Liver (tissue), 3 donors: ENCODE results near the gene ZBP1.

Experiments
- CTCF ChIP-seq: fragments of 150-350 bp; IDR thresholded peaks from 2 replicates; pipeline ENCODE4 v1.5.1; 2017; ENCODE audit warnings: improper control_type of control experiment, low read depth, low read length; ENCODE audit not compliant: missing input control
- MAX ChIP-seq: IDR thresholded peaks from 2 replicates; pipeline ENCODE4 v1.6.1; 2016; ENCODE audit warnings: antibody characterized with exemption
- RAD21 ChIP-seq, 2 donors: IDR thresholded peaks; 2 replicates each; pipeline ENCODE4 v1.6.1; 2016; ENCODE audit warnings: antibody characterized with exemption in 2 of 2, mild to moderate bottlenecking in 2 of 2
- SP1 ChIP-seq: IDR thresholded peaks from 2 replicates; pipeline ENCODE4 v1.6.1; 2018; ENCODE audit warnings: antibody characterized with exemption, mild to moderate bottlenecking
- donor health status: healthy.
- donor health status: healthy.

GRCh38 chr20:57593134-57593886 is 26.9 kb downstream of the ZBP1 start:
- TF ChIP-seq CTCF (no peak), MAX (no peak), SP1 (no peak), RAD21 (IDR thresholded peaks at IDR 0.05) (no peak)
